C4-2B (cell line): ENCODE results near the gene ZNF619.

Source experiments
- CTCF ChIP-seq: fragments of 450-650 bp; conservative IDR thresholded peaks from 2 replicates; pipeline ENCODE4 v1.5.1; 2017; ENCODE audit warnings: mild to moderate bottlenecking
- ZFX ChIP-seq: fragments of 450-650 bp; IDR thresholded peaks from 2 replicates; pipeline ENCODE4 v1.6.1; 2017

GRCh38 chr3:40455328-40455727 is 21.6 kb upstream of the ZNF619 start:
- TF ChIP-seq CTCF (no peak), ZFX (no peak)
